ENCODE results near the gene MMP17. TPM values are rescaled to one million over a fixed set of nuclear protein-coding genes. Genes with fewer than 3 reads are reported as not detected.

The MMP17 gene
- total and polyA plus RNA-seq, 2 of the 4 experiments (the other 2 are of a cell fraction) = 1.4 to 11.8 TPM

GRCh38 chr12:131795690-131796410 lies 32.3 kb upstream of the MMP17 start:
- H2BK15ac ChIP-seq (ENCODE audit: low read depth, low read length) = no peak overlapping the region
- no peak overlapping the region for H4K5ac ChIP-seq (ENCODE audit: low read depth, low read length)
- H2BK120ac ChIP-seq (ENCODE audit: low read depth, low read length) = no peak overlapping the region
- H4K8ac ChIP-seq (ENCODE audit: low read depth in 2 of 2, low read length in 2 of 2) = no peak overlapping the region
- H3K27ac ChIP-seq (ENCODE audit: insufficient read depth, low read length) = no peak overlapping the region
- H3K14ac ChIP-seq (replicated peaks; ENCODE audit: low read depth, low read length) = no peak overlapping the region
- no peak for TF ChIP-seq MAZ (IDR thresholded peaks at IDR 0.05; ENCODE audit: borderline replicate concordance, low read depth, low read length)
- intact Hi-C loops (cut with micrococcal nuclease) (no loop called here), in situ Hi-C loops (cut with MboI; ENCODE audit: low sequenced_read_pairs) (no loop called here), dilution Hi-C loops (cut with HindIII; ENCODE audit: low sequenced_read_pairs, unreplicated experiment) (no loop called here)
- no peak overlapping the region for H3K23ac ChIP-seq (ENCODE audit: low read depth, low read length)
- H3K9me1 ChIP-seq (ENCODE audit: insufficient read depth, low read length) = peaks cover 5% of the 10 kb centered on the region; the same call in 1 of the 2 replicates
- no peak overlapping the region for H4K91ac ChIP-seq (ENCODE audit: insufficient read depth, low read depth, low read length)
- DNase-seq (no peak), ATAC-seq (ENCODE audit: low read depth) (no peak)
- H2AK9ac ChIP-seq (replicated peaks; ENCODE audit: low read depth, low read length, poor library complexity) = no peak overlapping the region
- no peak overlapping the region for H3K4ac ChIP-seq (ENCODE audit: low read depth, low read length)
- no peaks in the 10 kb centered on the region for H3K27me3 ChIP-seq (ENCODE audit: control insufficient read depth, insufficient read depth, low read length)
- WGBS, 2 experiments (ENCODE audit: extremely low coverage in 2 of 2, insufficient read length in 1 of 2) = 85% methylated on average over 6 of the region's 15 CpGs; no CpG with 5 or more reads in 1 of the 2 experiments
- POLR2A ChIA-PET (ENCODE audit: unreplicated experiment) = no interaction called here
- H3K9ac ChIP-seq (ENCODE audit: low read depth, low read length) = no peak overlapping the region
- H3K79me1 ChIP-seq (ENCODE audit: low read depth in 1 of 2, low read length in 2 of 2) = peaks cover 5 to 11% of the 10 kb centered on the region in 2 experiments; a peak in 2 of 4 replicates
- H3K4me1 ChIP-seq (ENCODE audit: control insufficient read depth, insufficient read depth, low read length) = no peaks in the 10 kb centered on the region
- H3K4me2 ChIP-seq (ENCODE audit: low read depth, low read length) = no peak overlapping the region
- H2BK20ac ChIP-seq (ENCODE audit: low read depth, low read length) = no peak overlapping the region
- no TSS peak for BruUV-seq (replicated peaks)
- H2AFZ ChIP-seq (replicated peaks; ENCODE audit: low read length, poor library complexity) = no peak overlapping the region
- no peak overlapping the region for H3K18ac ChIP-seq (ENCODE audit: low read depth, low read length)
- H4K20me1 ChIP-seq (ENCODE audit: insufficient read depth, low read length) = no peaks in the 10 kb centered on the region
- H3K4me3 ChIP-seq (ENCODE audit: insufficient read depth, low read depth, low read length) = no peak overlapping the region
- H2BK5ac ChIP-seq (ENCODE audit: low read depth, low read length, poor library complexity, severe bottlenecking) = no peak overlapping the region
- CTCF ChIA-PET = interaction anchor here (0.9 kb wide), 1 partner anchor 15 kb away, joined by 3 read pairs; no protein-coding TSS in a partner anchor
- no peak overlapping the region for H2AK5ac ChIP-seq (ENCODE audit: low read depth, low read length)
- H3K9me3 ChIP-seq (ENCODE audit: control insufficient read depth, insufficient read depth, low read length) = no peaks in the 10 kb centered on the region
- H3K36me3 ChIP-seq (ENCODE audit: control insufficient read depth, insufficient read depth, low read length) = peaks cover 46% of the 10 kb centered on the region
- no peak overlapping the region for H3K56ac ChIP-seq (ENCODE audit: extremely low read depth, insufficient read depth, low read length)
